ENCODE measurements around the gene TTC28. TPM values are rescaled to one million over a fixed set of nuclear protein-coding genes. Genes with fewer than 3 reads are reported as not detected.

TTC28 gene
- total RNA-seq, 1 donor from 2014 or later = 16.4 TPM

DNA sequence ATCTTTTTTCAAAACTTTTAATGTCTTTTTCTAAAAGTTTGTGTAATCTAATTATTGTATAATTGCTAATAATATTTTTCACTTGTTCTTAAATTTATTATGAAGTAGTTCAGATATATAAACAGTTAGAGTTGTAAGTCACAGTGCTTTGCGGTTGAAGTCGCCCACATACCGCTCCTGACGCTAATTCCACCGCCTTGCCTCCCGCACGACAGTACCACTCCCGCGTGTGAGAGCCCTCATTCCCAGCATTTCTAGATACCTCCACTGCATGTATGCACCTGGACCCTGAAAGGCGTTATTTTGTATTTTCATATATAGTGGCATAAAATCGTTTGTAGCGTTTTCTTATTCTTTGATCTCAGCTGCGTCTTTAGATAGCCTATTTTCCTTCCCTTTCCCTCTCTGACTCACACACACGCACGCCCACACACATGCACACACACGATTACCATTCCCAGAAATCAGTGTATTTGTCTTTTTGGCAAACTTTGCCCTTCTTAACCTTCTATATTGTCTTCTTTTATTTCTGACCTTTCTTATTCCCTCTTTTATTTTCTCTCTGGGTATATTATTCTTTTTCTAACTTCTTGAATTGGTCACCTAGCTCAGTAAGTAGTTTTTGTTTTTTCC lies 704.1 kb downstream of the TTC28 start:
- H3K36me3 ChIP-seq = peaks cover under 1% of the 10 kb centered on the region
- TF ChIP-seq, protein P1, sequence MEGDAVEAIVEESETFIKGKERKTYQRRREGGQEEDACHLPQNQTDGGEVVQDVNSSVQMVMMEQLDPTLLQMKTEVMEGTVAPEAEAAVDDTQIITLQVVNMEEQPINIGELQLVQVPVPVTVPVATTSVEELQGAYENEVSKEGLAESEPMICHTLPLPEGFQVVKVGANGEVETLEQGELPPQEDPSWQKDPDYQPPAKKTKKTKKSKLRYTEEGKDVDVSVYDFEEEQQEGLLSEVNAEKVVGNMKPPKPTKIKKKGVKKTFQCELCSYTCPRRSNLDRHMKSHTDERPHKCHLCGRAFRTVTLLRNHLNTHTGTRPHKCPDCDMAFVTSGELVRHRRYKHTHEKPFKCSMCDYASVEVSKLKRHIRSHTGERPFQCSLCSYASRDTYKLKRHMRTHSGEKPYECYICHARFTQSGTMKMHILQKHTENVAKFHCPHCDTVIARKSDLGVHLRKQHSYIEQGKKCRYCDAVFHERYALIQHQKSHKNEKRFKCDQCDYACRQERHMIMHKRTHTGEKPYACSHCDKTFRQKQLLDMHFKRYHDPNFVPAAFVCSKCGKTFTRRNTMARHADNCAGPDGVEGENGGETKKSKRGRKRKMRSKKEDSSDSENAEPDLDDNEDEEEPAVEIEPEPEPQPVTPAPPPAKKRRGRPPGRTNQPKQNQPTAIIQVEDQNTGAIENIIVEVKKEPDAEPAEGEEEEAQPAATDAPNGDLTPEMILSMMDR (IDR thresholded peaks at IDR 0.05; ENCODE audit: borderline replicate concordance) = no peak
- no peak for DNase-seq

DNA sequence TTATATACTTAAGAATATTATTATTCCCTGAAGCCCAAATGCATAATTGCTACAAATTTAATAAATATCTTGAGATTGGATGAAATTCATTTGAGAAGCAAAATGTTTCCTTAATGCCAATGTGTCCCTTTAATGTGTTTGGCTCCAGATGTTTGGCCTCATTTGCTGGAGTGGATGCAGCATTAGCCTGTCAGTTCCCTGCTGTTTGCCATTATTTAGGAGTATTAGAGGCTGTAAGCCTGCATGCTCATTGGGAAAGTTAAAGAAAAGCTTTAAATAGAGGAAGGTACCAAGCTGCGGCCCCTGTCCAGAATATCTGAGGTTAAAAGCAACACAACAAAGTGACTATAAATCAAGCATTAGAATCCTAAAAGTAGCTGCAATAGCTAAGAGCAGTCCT lies 705.8 kb downstream of the TTC28 start:
- no peak for DNase-seq
- Histone ChIP-seq H3K27ac (replicated peaks) (no peak overlapping the region), H3K9me3 (replicated peaks) (peaks cover 17% of the 10 kb centered on the region), H3K4me3 (no peak overlapping the region), H3K27me3 (ENCODE audit: low read depth) (no peaks in the 10 kb centered on the region), H3K4me1 (peaks cover 13% of the 10 kb centered on the region), H3K36me3 (peaks cover 6% of the 10 kb centered on the region)
- TF ChIP-seq, protein P1 (IDR thresholded peaks at IDR 0.05; ENCODE audit: borderline replicate concordance) = no peak
- intact Hi-C loops (cut with micrococcal nuclease) = no loop called here

More for the DNA sequence above, 704.1 kb downstream of the TTC28 start:
- Histone ChIP-seq H3K9me3 (replicated peaks) (peaks cover 9% of the 10 kb centered on the region), H3K27me3 (ENCODE audit: low read depth) (no peaks in the 10 kb centered on the region), H3K27ac (replicated peaks) (no peak overlapping the region), H3K4me3 (no peak overlapping the region), H3K4me1 (peaks cover 18% of the 10 kb centered on the region)
- intact Hi-C loops (cut with micrococcal nuclease) = no loop called here

DNA sequence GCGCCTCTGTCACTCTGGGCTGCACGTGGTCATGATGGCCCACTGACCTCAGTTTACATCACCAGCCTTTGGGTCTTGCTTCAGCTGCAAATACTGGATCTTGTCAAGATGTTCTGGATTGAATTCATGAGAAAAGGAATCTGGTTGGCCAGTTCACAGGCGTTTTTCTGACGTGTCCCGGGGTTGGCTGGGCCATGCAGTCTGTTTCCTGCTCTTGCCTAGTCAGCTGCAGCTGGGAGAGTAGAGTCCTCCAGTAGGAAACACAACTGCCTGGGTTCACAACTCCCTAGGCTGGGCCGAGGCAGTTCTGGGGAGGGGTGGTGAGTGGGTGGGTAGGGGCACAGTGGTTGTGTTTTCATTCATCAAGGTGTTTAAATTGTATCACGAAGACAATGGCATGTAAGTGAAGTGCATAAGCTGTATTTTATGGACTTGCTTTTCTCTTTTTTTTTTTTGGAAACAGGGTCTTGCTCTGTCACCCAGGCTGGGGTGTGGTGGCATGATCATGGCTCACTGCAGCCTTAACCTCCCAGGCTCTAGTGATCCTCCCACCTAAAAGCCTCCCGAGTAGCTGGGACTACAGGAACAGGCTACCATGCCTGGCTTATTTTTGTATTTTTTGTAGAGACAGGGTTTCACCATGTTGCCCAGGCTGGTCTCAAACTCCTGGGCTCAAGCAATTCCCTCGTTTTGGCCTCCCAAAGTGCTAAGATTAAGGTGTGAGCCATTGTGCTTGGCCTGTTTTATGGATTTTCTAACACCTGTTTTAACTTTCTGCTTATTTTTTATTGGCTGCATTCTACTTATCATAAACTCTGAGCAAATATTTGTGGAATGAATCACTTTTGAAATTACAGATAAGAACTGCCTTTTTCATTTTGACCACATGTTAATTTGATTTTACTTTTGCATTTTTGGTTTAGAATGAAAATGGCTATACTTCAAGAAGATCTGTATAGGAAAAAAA lies 706.6 kb downstream of the TTC28 start:
- no peak overlapping the region for H3K4me3 ChIP-seq
- intact Hi-C loops (cut with micrococcal nuclease) = no loop called here
- no peak for DNase-seq
- H3K4me1 ChIP-seq = peaks cover 7% of the 10 kb centered on the region
- TF ChIP-seq, protein P1 (IDR thresholded peaks at IDR 0.05; ENCODE audit: borderline replicate concordance) = no peak
- peaks cover 6% of the 10 kb centered on the region for H3K36me3 ChIP-seq
- H3K27ac ChIP-seq (replicated peaks) = no peak overlapping the region
- peaks cover 17% of the 10 kb centered on the region for H3K9me3 ChIP-seq (replicated peaks)
- H3K27me3 ChIP-seq (ENCODE audit: low read depth) = no peaks in the 10 kb centered on the region

DNA sequence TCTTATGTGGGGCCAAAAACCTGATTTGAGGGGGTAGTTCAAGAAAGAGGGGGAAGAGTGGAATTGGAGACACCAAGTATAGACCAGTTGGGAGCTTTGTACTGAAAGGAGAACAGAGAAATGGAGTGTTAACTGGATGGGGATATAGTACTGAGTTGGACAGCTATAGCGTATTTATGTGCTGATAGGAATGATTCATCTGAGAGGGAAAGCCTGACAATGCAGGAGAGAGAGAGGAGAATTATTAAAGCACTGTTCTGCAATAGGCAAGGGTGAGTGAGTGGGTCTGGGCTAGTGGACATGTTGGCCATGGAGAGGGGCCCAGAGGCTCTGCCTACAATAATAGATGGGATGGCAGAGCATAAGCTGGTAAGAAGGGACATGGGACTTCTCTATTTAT lies 707.7 kb downstream of the TTC28 start:
- Histone ChIP-seq H3K9me3 (replicated peaks) (peaks cover 17% of the 10 kb centered on the region), H3K36me3 (peaks cover 6% of the 10 kb centered on the region), H3K27ac (replicated peaks) (no peak overlapping the region), H3K4me1 (peaks cover 7% of the 10 kb centered on the region), H3K27me3 (ENCODE audit: low read depth) (no peaks in the 10 kb centered on the region), H3K4me3 (no peak overlapping the region)
- no peak for DNase-seq
- intact Hi-C loops (cut with micrococcal nuclease) = no loop called here
- TF ChIP-seq, protein P1 (IDR thresholded peaks at IDR 0.05; ENCODE audit: borderline replicate concordance) = no peak

DNA sequence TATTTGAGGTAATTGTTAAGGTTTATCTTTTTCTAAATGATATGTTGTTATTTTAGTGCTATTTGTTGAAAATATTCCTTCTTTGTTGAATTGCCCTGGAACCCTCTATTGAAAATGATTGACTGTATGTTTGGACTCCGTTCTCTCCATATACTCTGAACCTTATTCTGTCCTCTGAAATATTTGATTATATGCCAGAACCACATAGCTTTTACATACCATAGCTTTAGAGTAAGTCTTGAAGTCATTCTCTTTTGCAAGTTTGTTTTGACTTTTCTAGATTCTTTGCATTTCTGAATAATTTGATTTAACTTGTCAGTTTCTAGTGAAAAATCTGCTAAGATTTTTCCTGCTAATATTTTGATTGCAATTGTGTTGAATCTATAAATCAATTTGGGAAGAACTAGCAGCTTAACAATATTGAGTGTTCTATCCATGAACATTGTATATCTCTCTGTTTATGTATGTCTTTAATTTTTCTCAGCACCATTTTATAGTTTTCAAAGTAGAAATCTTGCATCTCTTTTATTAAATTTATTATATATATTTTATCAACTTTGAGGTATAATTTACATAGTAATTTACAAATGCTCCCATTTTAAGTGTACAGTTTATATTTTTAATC lies 708.9 kb downstream of the TTC28 start:
- Histone ChIP-seq H3K4me3 (no peak overlapping the region), H3K36me3 (peaks cover 6% of the 10 kb centered on the region), H3K9me3 (replicated peaks) (peaks cover 17% of the 10 kb centered on the region), H3K27me3 (ENCODE audit: low read depth) (no peaks in the 10 kb centered on the region), H3K27ac (replicated peaks) (no peak overlapping the region), H3K4me1 (no peaks in the 10 kb centered on the region)
- DNase-seq = no peak
- TF ChIP-seq, protein P1 (IDR thresholded peaks at IDR 0.05; ENCODE audit: borderline replicate concordance) = no peak
- intact Hi-C loops (cut with micrococcal nuclease) = no loop called here

Measured in left ventricle myocardium inferior (tissue), 1 donor.